Measurements from ENCODE around the gene VSIG2.
"Not testable (repeated sequence)": the region's sequence is repeated elsewhere in the genome, so short reads cannot be mapped to it uniquely, and the experiment has no call there.

The VSIG2 gene

GRCh38 chr11:124751741-124752470 is at the start of gene VSIG2:
Gene VSIG2, minus strand, starts transcription at chr11:124752255. Its CDS starts 118 bp downstream, at chr11:124752137.
- no peak for DNase-seq (ENCODE audit: low read depth in 3 of 3)

- no peak for DNase-seq (ENCODE audit: low read depth in 3 of 3)
Measured at GRCh38 chr11:124801014-124801413, 49.0 kb upstream of the VSIG2 start.

- DNase-seq (ENCODE audit: low read depth in 3 of 3): peak; percentile 67 to 81 (median 72)
Measured at GRCh38 chr11:124800226-124800929, 48.3 kb upstream of the VSIG2 start, which contains the start of gene MSANTD2. Gene MSANTD2, minus strand, starts transcription at chr11:124800406. Its CDS starts 26 bp downstream, at chr11:124800380.

- peak in 2 of 3 experiments; percentile 5 to 35 for DNase-seq (ENCODE audit: low read depth in 3 of 3)
Measured at GRCh38 chr11:124799348-124800225, 47.5 kb upstream of the VSIG2 start.

- DNase-seq (ENCODE audit: low read depth in 3 of 3): no peak
Measured at GRCh38 chr11:124798991-124799347, 46.9 kb upstream of the VSIG2 start.

GRCh38 chr11:124796312-124796711 is 44.3 kb upstream of the VSIG2 start:
- no peak for DNase-seq (ENCODE audit: low read depth in 3 of 3)

- no peak for DNase-seq (ENCODE audit: low read depth in 3 of 3)
Measured at GRCh38 chr11:124793466-124794278, 41.6 kb upstream of the VSIG2 start.

GRCh38 chr11:124791626-124792341 is 39.7 kb upstream of the VSIG2 start:
- no peak for DNase-seq (ENCODE audit: low read depth in 3 of 3)

- DNase-seq (ENCODE audit: low read depth in 3 of 3): no peak
Measured at GRCh38 chr11:124788521-124788920, 36.5 kb upstream of the VSIG2 start.

GRCh38 chr11:124784051-124784450 is 32.0 kb upstream of the VSIG2 start:
- no peak for DNase-seq (ENCODE audit: low read depth in 3 of 3)

GRCh38 chr11:124783002-124783401 is 30.9 kb upstream of the VSIG2 start:
- DNase-seq (ENCODE audit: low read depth in 3 of 3): no peak

GRCh38 chr11:124779568-124779967 is 27.5 kb upstream of the VSIG2 start:
- DNase-seq (ENCODE audit: low read depth in 3 of 3): no peak

GRCh38 chr11:124778281-124778680 is 26.2 kb upstream of the VSIG2 start:
- DNase-seq (ENCODE audit: low read depth in 3 of 3): no peak

GRCh38 chr11:124776865-124777645 is 25.0 kb upstream of the VSIG2 start:
- DNase-seq (ENCODE audit: low read depth in 3 of 3): no peak

- DNase-seq (ENCODE audit: low read depth in 3 of 3): not testable (repeated sequence)
Measured at GRCh38 chr11:124770959-124771358, 18.9 kb upstream of the VSIG2 start.

GRCh38 chr11:124769806-124770774 is 18.0 kb upstream of the VSIG2 start:
- DNase-seq (ENCODE audit: low read depth in 3 of 3): no peak

- no peak for DNase-seq (ENCODE audit: low read depth in 3 of 3)
Measured at GRCh38 chr11:124768914-124769313, 16.9 kb upstream of the VSIG2 start.

GRCh38 chr11:124766156-124766555 is 14.1 kb upstream of the VSIG2 start:
- DNase-seq (ENCODE audit: low read depth in 3 of 3): no peak
